CD4-positive, alpha-beta T cell treated with Interleukin-1 beta for 1 hour (primary cell): ENCODE data around the gene RXRA.

ENCODE experiments used
- DNase-seq, 2 donors: peaks; one replicate each; pipeline ENCODE4 v3.0.0-alpha.2; 2020 to 2022

The RXRA gene

DNA sequence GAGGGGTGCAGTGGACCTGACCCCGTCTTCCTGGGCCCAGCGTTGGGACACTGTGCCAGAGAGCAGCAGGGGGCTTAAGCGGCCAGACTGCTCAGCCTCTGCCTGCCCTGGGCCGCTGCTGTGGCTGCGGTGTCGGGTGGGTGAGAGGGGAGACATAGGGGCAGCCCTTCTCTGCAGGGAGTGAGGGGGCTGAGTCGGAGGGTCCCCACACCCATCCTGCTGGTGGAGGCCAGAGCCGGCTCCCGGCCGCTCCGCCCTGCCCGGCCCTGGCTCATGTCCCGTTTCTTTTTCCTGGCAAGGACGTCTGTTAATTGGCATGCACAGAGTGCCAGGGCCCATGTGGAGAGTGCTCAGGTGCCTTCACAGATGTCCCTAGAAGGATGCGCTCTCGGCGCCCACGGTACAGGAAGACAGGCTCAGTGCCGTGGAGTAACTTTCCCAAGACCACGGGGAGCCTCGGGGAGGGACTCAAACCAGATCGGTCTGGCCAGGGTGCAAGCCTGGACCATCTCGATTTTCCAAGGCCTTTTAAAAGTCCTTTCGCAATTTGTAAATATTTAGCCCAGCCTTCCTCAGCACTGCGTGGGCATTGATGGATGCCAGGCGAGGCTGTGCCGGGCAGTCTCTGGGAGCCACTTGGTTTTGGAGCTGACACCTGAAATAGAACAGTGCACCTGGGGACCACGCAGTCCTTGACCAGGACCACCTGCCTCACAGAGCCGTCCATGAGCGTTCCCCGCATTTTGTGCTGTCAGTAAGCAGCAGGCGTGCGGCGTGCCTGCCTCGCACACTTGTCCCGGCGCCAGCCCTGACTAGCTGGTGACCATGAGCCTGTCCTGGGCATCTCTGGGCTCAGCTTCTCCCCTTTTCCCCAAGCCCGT is 60.9 kb downstream of the RXRA start:
- DNase-seq = no peak

DNA sequence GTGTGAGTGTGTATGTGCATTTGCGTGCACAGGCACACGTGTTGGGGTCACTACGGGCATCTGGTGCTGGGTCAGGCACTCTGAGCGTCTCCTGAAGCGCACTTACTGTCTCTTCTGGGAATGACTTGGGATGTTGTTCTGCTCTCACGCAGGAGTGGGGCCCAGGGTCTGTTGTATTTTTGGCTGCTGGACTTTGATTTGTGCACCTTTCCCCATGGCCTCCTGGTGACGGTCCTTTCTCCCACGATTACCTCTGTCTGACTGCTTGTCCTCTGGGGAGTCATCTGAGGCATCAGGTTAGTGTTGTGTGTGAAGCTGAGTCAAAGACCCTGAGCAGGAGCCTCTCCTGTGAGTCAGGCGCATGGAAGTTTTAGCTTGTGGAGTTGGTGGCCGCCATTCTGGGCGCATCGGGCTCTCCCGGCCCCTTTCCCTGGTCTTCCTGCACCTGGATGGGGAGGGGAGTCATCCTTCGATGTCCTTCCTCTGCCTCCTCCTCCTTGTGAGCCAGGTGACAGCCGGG is 62.1 kb downstream of the RXRA start:
- DNase-seq = no peak

- no peak for DNase-seq
Measured at GRCh38 chr9:134388976-134389375, 62.7 kb downstream of the RXRA start.

GRCh38 chr9:134389642-134390041 is 63.4 kb downstream of the RXRA start:
- no peak for DNase-seq

GRCh38 chr9:134390537-134390936 is 64.3 kb downstream of the RXRA start:
- DNase-seq = peak; percentile 74 to 81

DNA sequence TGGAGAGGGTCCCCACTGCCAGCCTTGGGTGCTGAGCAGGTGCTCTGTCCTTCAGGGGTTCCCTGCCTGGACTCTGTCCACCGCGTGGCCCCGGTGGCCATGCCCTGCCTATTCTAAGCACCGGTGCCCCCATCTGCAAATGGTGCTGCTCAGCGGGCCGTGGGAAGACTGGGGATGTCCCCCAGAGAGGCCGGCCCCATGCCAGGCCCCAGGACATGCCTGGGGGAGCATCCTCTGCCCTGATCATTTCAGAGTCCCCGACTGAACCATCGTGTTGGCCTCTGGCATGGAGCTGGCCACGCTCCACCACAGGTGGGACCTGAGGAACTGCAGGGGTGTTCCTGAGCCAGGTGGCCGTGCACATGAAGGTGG is 64.7 kb downstream of the RXRA start:
- DNase-seq = no peak

DNA sequence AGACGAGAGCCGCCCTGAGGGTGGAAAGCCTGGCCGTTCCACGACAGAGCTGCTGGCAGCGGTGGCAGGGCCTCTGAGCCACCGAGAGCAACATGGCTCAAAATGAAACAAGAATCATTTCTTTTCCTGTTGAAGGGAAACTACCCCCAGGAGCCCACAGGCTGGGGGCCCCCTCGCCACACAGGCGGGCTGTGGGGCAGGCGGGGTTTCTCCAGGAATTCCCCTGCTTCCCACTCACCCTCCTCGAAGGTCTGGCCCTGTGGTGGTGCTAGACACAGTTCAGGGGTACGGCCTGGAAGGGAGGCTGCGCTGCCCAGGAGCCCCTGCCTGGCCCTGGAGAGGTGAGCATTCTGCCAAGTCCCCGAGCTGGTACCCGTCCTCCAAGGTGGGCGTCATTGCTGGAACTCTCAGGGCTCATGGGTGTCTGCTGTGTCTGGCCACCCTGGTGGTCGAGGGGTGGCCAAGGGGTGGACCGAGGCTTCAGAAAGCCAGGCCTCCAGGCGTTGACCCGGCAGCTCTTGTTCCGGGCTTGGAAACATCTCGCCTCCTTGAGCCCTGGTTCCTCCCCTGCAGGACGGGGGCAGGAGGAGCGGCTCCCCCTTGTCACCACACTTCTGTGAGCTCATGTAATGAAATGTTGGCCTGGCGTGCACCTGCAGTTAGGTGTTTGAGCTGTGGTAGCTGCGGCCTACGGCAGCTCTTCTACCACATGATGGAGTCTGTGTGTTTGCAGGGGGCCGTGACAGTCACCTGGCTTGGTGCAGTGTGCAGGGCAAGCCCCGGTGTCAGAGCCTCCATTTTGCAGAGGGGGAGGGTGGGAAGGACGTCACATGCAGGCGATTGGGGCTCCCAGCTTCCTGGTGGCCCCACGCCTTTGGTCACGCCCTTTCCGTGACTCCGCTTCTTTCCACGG is 65.3 kb downstream of the RXRA start:
- DNase-seq = peak; percentile 77 to 81

DNA sequence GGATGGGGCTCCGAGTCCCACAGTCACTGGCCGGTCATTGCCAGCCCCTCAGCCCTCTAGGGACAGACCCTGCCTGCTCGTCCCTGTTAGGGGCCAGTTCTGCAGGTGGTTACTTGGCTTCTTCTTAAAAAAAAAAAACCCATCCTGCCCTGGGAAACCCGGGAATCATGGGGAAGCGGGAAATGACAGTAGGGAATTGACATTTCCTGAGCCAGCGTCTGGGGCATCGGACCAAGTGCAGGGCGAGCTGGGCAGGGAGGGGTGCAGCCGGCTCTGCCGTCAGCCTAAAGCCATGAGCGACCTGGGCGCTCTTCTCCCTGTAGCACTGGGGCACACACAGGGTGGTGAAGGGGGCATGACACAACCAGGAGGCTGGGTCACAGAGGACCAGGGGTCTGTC is 66.6 kb downstream of the RXRA start:
- no peak for DNase-seq

GRCh38 chr9:134393582-134394280 is 67.5 kb downstream of the RXRA start:
- DNase-seq = no peak

DNA sequence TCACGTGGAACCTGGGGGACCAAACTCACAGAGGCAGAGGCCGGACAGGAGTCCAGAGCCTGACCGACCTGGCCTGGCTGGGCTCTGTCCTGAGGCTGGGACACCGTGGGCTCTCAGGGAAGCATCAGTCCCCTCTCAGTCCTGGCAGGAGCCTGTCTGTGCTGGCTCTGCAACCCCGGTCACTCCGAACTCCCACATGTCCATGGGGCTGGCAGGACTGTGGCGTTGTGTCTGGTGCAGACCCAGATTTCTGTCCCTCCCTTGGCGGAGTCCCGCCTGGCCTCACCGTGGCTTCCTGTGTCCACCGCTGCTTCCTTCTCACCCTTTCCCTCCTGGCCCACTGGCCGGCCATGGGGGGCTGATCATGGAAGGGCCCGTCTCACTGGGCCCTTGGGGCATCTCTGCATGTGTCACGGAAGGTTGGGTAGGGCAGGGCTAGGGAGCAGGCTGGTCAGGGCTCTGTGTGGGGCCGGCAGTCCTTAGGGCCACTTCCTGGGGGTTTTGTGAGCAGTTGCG is 68.8 kb downstream of the RXRA start:
- DNase-seq = no peak

DNA sequence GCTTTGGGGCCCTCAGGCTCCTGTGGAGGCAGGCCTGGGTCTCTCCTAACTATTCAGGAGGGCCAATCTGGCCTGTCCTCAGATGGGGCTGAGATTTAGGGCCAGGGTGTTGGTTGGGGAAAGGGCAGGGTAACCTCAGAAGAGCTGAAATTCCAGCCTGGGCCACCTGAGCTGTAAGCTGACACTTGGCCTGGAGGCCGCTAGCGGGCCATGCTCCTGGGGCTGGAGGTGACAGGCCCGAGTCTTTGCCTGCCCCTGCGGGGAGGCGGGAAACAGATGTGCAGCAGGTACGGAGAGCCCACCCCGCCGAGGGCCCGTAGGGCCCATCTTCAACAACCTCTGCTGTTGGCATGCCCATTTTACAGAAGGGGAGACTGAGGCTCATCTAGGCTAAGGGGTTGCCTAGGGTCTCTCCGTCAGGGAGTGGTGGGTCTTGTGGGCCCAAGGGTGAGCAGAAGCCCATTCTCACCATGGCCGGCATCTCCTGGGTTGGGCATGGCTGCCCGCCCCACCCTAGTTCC is 69.5 kb downstream of the RXRA start:
- no peak for DNase-seq

- DNase-seq = peak; percentile 60 to 66
Measured at GRCh38 chr9:134396258-134396742, 70.0 kb downstream of the RXRA start.

DNA sequence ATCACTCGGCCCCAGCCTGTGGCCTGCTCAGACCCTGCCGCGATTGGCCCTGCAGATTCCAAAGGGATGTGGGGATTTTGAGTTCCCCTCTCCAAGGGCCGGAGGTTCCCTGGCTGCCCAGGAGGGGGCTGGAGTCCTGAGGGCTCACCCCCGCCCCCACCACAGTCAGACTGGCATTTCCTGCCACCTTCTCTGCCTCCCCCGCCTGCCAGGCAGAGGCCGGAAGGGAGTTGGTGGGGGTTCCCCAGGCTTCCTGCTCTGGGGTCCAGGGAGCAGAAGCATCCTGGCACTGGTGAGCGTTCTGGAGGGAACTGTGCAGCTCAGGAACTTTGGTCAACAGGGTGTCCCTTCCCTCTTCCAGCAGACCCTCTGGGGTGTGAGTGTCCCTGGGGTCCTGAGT is 70.6 kb downstream of the RXRA start:
- DNase-seq = peak; percentile 56 to 63

DNA sequence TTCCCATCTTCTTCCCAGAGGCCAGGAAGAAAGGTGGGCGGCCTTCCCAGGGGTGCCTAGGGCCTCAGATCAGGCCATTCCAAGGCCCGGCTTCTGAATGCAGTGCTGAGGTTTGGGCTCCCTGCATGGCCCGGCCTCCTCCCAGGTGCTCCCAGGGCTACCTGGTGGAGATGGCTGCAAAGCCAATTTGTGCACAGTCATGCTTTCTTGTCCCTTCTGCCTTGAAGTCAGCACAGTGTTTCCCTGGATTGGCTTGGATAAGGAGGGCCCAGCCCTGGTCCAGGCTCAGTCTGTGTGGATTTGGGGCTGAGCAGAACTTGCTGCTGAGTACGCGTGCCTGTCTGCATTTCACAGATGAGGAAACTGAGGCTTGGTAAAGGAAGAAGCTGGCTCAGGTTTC is 72.5 kb downstream of the RXRA start:
- DNase-seq = no peak

DNA sequence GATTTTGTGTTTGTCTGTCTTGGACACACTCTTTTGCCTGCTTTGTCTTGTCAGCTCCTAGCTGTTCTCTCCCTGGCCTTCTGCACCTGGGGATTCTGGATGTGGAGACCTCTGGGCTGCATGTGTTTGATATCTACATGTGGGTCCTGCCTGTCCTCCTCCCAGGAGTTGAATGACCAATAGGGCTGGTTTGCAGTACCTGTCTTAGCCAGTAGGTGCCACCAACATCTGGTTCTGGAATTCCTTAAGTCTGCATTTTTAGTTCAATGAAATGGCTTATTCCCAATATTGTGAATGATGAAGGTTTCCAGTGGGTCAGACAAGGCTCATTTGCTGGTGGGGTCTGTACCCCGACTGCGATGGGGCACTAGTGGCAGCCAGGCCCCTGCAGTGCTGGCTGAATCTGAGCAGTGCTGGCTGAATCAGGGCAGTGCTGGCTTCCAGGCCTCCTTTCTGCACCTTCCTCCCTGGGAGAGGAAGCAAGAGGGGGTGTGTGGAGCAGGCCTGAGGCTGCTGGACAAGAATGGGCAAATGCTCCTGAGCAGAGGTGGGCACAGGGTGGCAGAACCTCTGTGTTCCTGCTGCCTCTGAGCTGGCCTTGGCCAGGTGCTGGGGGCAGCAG is 73.3 kb downstream of the RXRA start:
- DNase-seq = peak in 1 of 2 donors; percentile 30

- no peak for DNase-seq
Measured at GRCh38 chr9:134400283-134400682, 74.0 kb downstream of the RXRA start.

GRCh38 chr9:134401391-134401790 is 75.1 kb downstream of the RXRA start:
- no peak for DNase-seq

- no peak for DNase-seq
Measured at GRCh38 chr9:134402182-134402581, 75.9 kb downstream of the RXRA start.

GRCh38 chr9:134403292-134403681 is 77.0 kb downstream of the RXRA start:
- no peak for DNase-seq

DNA sequence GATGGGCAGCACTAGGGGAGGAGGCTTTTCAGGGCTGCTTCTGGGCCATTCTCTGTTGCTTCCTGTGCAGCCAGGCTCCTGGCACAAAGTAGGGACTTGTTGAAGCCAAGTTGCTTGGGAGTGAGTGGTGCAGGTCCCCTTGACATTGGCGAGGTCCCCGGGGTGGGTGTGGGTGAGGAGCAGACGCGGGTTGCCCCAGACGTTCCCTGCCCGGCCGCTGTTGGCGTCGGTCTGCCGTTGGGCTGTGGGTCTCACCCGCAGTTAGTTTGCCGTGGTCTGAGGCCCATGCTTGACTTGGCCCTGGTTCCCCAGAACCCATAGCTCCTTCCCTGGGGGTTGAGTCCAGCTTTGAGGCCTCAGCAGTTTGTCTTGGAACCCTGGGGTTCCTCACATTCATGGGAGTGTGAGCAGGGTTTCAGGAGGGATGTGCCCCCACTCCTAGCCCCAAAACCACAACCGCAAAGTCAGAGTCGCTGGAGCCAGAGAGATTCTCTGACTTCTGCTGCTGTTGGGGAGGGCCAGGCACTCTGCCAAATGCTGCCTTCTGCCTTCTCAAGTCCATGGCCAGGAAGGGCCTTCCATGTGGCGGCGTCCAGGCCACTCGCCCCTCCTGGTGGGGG is 77.5 kb downstream of the RXRA start:
- peak; percentile 46 to 47 for DNase-seq
